HL-60/S4 treated with phorbol 12-myristate 13-acetate at 8.2 ng/mL for 4 days and 3 days (cell line): ENCODE data around the gene SLC5A2.
"Not testable (repeated sequence)": the region's sequence is repeated elsewhere in the genome, so short reads cannot be mapped to it uniquely, and the experiment has no call there.

Source experiments
- in situ Hi-C: fragments of 300-500 bp; cut with MboI; formaldehyde crosslinking; loops from 2 replicates; pipeline ENCODE4 v1.15.0; 2022; ENCODE audit warnings: low sequenced_read_pairs

Gene SLC5A2

GRCh38 chr16:31489298-31489564 lies 6.3 kb downstream of the SLC5A2 start:
- in situ Hi-C loops: no loop called here

DNA sequence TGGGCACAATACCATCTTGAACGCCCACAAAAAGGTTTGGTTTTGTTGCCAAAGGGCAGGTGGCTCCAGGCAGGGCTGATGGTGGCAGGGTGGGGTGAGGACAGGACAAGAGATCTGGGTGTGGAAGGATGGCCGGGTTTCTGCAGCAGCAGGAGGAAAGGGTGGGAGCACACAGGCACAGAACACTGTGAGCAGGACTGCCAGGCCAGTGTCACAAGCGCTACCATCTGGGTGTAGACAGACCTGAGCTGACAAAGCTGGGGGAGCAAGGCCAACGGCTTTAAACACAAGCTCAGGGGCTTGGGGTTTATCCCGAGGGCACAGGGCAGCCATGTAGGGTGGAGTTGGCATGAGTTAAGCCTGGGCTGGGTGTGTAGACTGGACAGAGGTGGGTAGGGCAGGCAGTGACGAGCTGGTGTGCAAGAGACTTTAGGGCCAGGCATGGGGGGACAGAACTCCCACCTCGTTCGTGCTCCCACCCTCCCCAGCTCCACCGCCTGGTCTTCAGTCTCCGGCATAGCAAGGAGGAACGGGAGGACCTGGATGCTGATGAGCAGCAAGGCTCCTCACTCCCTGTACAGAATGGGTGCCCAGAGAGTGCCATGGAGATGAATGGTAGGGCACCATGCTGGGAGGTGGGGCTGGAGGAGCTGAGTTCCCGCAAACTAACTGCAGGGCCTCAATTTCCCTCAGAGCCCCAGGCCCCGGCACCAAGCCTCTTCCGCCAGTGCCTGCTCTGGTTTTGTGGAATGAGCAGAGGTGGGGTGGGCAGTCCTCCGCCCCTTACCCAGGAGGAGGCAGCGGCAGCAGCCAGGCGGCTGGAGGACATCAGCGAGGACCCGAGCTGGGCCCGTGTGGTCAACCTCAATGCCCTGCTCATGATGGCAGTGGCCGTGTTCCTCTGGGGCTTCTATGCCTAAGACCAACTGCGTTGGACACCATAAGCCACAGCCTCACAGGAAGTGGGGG lies 7.0 kb downstream of the SLC5A2 start:
- in situ Hi-C loops: no loop called here

DNA sequence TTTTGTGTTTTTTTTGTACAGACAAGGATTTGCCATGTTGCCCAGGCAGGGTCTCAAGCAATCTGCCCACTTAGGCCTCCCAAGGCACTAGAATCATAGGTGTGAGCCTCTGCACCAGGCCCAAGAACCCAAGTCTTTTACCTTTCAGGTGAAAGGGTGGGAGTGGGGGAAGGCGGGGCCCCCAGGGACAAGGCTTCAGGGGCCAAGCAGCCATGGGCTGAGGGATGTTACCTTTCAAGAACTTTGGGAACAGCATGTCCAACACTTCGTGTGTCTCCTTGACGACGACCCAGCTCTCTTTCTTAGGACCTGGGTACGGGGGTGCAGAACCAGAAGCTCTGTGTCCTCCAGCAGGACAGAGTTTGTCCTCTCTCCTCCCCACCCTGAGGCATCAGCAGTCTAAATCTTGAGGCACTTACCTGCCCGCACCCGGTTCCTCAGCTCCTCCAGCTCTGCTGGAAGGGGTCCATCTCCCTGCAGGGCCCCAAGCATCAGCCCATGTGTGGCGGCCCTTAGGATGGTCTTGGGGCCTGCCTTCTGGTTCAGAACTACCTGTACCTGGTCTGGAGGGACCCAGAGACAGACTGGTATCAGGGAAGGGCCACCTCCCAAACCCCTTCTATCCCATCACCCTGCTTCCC lies 9.0 kb downstream of the SLC5A2 start:
- in situ Hi-C loops: no loop called here

DNA sequence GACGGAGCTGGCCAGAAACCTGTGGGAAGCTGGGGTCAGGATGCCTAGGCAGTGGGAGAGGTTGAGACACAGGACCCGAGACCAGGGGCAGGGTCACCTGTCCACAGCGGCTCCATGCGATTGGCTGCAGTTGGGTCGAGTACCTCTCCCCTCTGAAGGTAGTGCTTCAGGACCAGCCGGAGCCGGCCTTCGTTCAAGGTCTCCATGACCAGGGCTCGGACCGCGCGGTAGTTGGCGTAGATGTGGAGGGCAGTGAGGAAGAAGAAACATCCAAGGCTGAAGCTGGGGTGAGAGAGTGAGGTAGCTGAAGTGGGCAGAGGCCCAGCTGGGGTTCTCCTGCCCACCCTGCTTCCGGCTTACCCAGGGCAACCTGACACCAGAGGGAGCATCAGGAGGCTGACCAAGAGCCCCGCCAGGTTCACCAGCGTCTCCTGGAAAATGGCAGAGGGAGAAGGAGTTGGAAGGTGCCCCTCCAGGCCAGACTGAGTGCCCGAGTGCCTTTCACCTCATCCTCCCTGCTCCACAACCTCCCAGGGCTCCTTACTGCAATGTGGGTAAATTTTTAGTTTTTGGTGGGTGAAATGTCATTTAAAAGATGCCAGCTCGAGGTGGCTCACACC lies 10.7 kb downstream of the SLC5A2 start:
- in situ Hi-C loops: no loop called here

DNA sequence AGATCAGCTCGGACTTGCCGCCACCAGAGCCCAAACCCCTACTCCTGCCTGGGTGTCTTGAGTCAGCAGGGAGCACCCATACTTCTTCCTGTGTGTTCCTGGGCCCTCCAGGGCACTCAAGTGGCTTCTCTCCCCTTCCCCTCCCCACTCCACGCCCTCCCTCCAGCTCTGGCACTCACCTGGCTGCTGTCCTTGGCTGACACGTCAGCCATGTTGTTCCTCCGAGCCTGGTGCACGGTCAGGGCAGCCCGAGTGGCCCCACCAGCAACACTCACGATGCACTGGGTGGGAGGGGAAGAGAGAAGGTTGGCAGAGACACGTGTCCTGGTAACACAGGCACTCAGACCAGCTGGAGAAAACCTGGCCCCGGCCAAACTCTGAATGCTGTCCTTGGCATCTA lies 13.7 kb downstream of the SLC5A2 start:
- in situ Hi-C loops: no loop called here

DNA sequence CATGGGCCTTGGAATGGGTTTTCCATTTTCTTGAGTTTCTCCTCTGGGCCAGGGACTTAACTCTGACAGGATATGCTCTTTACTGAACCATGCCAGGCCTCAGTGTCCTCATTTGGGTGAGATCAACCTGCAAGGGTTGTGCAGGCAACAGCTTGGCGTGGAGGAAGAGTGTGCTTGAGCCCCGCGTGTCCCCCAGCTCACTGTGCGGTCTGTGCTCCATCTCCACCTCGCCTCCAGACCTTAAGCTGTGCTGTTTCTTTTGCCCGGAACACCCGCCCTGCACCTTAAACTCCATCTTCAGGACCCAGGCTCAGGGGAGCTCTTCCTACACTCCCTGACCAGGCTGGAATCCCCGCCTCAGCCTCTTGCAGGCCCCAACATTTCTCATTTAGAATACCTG lies 15.6 kb downstream of the SLC5A2 start:
- in situ Hi-C loops: no loop called here

GRCh38 chr16:31499928-31500327 lies 17.0 kb downstream of the SLC5A2 start:
- in situ Hi-C loops: no loop called here

- in situ Hi-C loops: no loop called here
Measured at GRCh38 chr16:31501226-31501965, 18.5 kb downstream of the SLC5A2 start.

- in situ Hi-C loops: no loop called here
Measured at GRCh38 chr16:31501966-31502348, 19.0 kb downstream of the SLC5A2 start.

DNA sequence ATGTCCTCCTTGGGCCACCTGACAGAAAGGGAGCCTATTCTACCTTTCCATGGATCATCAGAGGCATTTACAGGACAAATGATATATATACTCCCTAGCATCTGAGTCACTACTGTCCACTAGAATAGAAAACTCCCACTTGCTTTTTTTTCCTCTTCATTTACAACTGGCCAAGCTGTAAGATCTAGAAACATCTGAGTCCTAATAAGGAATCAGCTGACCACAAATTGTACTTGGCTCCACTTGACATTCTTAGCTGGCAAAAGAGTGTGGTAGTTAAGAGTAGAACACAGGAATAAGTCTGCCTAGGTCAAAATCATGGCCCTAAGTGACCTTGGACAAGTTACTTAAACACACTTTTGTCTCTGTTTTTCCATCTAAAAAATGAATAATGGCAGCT lies 20.1 kb downstream of the SLC5A2 start:
- in situ Hi-C loops: no loop called here

DNA sequence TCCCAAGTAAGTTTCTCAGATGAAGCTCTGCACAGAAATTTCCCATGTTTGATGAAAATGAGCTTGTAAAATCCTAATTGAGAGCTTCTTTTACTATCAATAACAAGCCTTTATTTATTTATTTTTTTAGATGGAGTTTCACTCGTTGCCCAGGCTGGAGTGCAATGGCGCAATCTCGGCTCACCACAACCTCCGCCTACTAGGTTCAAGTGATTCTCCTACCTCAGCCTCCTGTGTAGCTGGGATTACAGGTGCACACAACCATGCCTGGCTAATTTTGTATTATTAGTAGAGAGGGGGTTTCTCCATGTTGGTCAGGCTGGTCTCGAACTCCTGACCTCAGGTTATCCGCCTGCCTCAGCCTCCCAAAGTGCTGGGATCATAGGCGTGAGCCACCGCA lies 20.6 kb downstream of the SLC5A2 start:
- in situ Hi-C loops: not testable (repeated sequence)

- in situ Hi-C loops: no loop called here
Measured at GRCh38 chr16:31504159-31504558, 21.2 kb downstream of the SLC5A2 start.

GRCh38 chr16:31505483-31505882 lies 22.6 kb downstream of the SLC5A2 start:
- in situ Hi-C loops: no loop called here

GRCh38 chr16:31507617-31507928 lies 24.6 kb downstream of the SLC5A2 start:
- in situ Hi-C loops: no loop called here

DNA sequence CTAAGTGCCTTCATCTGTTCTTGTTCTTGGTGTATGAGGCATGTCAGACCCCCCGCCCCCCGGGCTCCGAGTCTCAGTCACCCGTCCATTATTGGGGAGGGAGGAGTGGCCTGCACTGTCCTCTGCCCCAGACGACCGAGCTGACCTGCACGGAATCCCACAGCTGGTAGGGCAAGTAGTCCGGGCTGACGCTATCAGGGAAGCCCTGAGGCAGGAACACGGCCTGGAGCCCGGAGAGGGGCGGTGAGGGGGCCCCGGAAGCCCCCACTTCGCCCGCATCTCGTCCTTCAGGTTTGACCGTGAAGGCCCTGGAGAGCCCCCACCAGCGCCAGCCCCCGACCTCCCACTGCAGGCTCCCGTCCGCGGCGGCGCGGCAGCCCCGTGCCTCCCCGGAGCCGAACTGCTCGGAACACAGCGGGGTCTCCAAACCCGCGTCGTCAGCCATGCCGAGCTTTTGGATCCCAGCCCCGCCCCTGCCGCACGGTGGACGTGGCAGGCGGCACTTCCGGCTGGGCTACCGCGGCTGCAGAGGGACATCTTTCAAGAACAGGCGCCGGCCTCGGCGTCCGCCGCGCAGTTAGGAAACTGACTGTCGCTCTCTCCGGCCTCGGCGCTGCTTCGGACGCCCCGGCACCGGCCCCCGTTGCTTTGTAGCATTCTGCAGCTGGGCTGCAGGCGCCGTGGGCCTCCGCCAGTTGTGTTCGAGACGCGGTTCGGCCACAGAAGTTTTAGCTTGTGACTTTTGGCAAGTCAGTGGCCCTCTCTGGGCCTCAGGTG lies 25.2 kb downstream of the SLC5A2 start, which contains the start of gene RUSF1:
RUSF1 (minus strand) TSS at position 463 of the 777 bp plus-strand sequence; CDS start at position 445, 18 bp downstream.
- in situ Hi-C loops: no loop called here

GRCh38 chr16:31508706-31509195 lies 25.8 kb downstream of the SLC5A2 start:
- in situ Hi-C loops: no loop called here

DNA sequence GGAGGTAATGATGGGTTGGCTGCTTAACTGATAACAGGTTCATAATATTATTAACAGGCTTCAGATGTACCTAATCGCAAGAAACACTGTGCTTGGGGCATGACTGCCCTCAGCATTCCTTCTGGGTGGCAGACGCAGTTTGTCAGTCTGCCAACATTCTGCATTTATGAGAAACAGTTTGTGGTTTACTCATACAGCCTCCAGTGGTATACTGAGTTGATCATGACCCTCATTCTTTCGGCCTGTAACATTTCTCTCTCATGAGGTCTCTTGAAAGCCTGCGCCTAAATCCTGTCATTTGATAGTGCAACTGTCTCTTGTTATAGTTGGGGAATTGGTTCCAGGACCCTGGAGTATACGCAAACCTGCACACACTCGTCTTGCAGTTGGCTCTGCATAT lies 30.2 kb downstream of the SLC5A2 start:
- in situ Hi-C loops: no loop called here

DNA sequence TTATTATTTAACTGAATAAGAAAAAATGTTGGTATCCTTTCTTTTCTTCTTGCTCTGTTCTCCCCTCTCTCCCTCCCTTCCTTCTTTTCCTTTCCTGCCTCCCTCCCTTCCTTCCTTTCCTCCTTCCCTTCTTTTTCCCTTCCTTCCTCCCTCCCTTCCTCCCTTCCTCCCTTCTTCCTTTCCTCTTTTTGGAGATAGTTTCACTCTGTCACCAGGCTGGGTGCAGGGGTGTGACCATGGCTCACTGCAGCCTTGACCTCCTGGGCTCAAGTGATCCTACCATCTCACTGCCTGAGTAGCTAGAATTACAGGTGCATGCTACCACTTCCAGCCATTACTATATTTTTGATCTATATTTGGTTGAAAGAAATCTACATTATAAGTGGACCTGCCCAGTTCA lies 31.0 kb downstream of the SLC5A2 start:
- in situ Hi-C loops: no loop called here

DNA sequence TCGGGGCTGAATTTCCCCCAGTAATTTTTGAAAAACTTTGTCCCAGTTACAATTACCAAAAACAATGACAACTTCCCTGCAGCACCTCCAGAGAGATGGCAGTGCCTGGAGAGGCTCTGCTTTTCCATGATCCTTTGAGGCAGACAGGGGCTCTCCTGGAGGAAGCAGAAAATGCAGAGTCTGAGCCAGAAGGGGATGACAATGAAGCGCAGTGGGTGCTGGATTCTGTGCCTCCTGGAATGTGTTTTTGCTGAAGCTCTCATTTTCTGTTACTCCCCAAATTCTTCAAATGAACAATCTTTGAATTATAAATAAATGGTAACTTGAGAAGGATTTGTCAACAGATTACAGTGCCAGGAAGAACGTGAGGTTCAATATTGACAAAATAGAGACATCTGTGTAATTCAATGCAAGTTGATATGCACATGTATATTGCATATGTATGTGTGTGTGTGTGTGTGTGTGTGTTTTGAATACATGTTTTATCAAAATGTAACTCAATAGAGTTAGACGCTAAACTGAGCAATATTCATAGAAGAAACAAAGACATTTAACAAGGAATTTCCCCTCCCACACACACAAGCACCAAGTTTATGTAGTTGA lies 35.0 kb downstream of the SLC5A2 start:
- in situ Hi-C loops: no loop called here

DNA sequence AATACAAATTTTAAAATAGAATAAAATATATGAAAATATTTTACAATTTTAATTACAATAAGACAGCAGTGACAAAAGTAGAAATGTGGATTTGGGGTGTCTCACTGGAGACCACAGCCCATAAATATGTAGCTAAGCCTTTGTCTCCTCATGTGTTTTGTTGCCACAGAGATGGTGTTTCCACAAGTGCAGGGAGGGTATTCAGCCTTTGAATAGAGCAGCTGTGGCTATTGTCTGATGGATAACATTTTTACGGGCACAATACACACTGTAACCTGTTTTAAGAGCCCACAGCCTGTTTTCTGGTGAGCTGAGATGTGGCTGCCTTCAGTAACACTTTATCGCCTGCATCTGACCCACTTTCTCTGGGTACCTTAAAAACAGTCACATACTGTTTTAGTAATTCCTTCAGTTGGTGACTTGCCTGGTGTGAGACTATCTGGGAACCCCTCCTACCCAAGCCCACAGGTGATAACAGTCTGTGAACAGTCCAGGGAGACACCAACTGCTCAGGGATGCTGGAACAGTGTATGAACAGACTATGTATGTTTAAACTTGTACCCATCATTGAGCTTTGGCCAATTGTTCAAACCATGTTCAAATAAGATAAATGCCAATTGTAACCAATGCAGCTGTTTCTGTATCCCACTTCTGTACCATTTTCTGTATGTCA lies 37.0 kb downstream of the SLC5A2 start:
- in situ Hi-C loops: no loop called here
